Coronary artery (tissue), 2 donors: ENCODE measurements around the gene ATXN3L.

Experiments used
- DNase-seq: peaks from one replicate; pipeline ENCODE4 v3.0.0-alpha.2; 2017; ENCODE audit warnings: low spot score
- H3K27ac ChIP-seq, 2 donors: fragments of 200-600 bp; sonication (generic); one replicate each; pipeline ENCODE4 v1.5.1; 2016 to 2019
- H3K4me3 ChIP-seq: fragments of 200-600 bp; sonication (generic); 2 replicates; pipeline ENCODE4 v1.5.1; 2016; ENCODE audit warnings: mild to moderate bottlenecking, moderate library complexity
- TF ChIP-seq, protein P1 (sequence below): fragments of 200-600 bp; sonication (generic); IDR thresholded peaks from one replicate; pipeline ENCODE4 v1.5.1; 2019; ENCODE audit warnings: antibody characterized with exemption

The ATXN3L gene

DNA sequence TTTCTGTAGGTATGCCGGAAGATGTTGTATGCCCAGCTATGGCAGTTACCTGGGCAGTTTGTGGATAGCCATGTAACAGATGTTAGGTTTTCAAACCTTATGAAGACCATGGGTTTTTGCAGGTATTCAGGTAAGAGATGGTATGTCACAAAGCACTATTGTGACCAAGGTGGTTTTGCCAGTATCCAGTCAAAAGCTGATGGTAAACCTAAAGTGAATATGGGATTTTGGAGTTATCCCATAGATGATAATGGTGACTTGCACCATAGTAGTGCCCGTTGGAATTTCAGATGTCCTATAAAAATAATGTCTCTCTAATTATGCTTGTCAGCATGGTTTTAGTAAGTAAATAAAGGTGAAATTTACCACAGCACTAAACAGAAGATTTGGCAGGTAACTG is at the start of gene ATXN3L:
Gene ATXN3L (minus strand): TSS at position 101 of the 400 bp plus-strand sequence. CDS start 119 bp downstream, outside the sequence.
- no peak for DNase-seq
- no peak within 1 kb of the TSS for H3K27ac ChIP-seq
- no peak within 1 kb of the TSS for H3K4me3 ChIP-seq
- TF ChIP-seq, protein P1, sequence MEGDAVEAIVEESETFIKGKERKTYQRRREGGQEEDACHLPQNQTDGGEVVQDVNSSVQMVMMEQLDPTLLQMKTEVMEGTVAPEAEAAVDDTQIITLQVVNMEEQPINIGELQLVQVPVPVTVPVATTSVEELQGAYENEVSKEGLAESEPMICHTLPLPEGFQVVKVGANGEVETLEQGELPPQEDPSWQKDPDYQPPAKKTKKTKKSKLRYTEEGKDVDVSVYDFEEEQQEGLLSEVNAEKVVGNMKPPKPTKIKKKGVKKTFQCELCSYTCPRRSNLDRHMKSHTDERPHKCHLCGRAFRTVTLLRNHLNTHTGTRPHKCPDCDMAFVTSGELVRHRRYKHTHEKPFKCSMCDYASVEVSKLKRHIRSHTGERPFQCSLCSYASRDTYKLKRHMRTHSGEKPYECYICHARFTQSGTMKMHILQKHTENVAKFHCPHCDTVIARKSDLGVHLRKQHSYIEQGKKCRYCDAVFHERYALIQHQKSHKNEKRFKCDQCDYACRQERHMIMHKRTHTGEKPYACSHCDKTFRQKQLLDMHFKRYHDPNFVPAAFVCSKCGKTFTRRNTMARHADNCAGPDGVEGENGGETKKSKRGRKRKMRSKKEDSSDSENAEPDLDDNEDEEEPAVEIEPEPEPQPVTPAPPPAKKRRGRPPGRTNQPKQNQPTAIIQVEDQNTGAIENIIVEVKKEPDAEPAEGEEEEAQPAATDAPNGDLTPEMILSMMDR: no peak

DNA sequence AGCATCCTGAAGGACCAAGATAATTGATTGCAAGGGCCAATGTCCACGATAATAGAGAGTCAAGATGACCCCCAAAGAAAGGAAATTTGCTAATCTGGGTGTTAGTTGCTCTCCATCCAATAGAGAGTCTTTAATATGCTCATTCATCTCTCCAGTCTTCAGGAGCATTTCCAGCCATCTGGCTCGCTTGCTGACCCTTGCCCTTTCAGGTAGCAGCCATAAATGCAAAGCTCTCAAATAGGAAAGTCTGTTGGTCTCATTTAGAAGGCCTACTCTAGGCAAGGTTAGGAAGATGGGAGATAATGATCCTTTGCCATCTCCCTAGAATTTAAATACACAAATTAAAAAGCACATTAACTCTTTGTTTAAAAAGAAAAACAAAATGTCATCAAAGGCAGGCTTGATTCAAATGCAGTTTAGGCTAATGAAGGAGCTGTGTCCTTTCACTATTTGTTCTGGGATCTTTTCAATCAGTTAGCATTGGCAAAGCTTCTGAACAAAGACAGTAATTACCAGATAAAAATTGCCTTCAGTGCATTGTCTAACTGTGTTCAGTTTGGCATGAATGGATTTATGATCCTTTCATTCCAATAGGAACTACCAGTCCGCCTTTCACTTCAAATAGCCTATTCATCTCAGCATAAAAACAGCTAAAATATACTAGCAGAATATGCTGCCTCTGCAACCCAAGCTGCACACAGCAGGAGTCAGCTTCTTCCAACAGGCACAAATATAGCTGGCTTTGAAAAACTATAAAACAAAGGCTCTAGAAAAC is 49.6 kb upstream of the ATXN3L start:
- H3K4me3 ChIP-seq: no peak overlapping the region
- no peak overlapping the region for H3K27ac ChIP-seq
- TF ChIP-seq, protein P1: no peak
- DNase-seq: no peak

GRCh38 chrX:13367950-13368349 is 48.1 kb upstream of the ATXN3L start:
- H3K27ac ChIP-seq: no peak overlapping the region
- no peak overlapping the region for H3K4me3 ChIP-seq
- DNase-seq: no peak
- TF ChIP-seq, protein P1: no peak

DNA sequence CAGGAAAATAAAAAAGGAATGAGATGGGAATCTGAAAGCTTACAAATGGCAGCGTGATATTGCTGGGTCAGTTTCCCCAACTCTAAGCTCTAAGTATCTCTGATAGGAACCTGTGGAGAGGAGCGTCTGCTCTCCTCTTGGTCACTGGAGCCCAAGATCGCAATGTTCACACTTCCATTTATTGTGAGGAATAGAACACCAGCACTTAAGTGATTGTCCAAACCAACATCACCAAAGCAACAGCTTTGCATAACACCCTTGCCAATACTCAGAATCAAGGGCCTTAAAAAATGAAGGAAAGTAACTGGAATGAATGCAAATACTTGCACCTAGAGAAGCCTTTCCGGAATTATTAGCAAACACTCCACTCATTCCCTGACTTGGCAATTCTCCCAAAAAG is 46.8 kb upstream of the ATXN3L start:
- no peak overlapping the region for H3K27ac ChIP-seq
- no peak for DNase-seq
- TF ChIP-seq, protein P1: no peak
- no peak overlapping the region for H3K4me3 ChIP-seq

- TF ChIP-seq, protein P1: no peak
- DNase-seq: no peak
- Histone ChIP-seq H3K27ac (no peak overlapping the region), H3K4me3 (no peak overlapping the region)
Observed at GRCh38 chrX:13365161-13365560, 45.3 kb upstream of the ATXN3L start.

DNA sequence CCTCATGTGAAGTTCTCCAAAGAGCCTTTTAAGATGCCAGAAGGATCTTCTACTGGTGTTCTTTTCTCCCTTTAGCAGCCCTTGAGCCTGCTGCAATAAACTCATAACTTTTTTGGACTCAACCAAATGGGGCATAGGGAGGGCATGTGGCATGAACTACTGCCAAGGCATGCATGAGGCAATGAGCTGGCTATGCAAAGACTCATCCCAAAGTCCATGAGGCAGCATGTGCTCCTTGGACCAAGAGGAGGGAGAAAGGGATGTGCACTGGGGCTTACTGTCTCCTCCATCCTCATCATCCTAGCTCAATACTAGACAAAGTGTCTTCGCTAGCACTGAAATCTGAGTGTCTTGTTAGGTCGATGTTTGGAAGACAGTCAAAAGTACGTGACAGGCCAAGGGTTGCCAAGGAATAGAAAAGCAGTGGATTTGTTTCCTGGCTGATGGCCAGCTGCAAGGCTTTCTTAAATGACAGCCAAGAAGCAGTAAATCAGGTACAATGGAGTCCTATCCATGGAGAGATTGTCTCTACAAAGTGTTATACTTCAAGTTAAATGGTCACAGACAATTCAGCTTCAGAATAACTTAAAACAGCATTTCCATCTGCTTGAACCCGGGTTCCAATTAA is 44.5 kb upstream of the ATXN3L start:
- DNase-seq: no peak
- H3K27ac ChIP-seq: no peak overlapping the region
- TF ChIP-seq, protein P1: no peak

DNA sequence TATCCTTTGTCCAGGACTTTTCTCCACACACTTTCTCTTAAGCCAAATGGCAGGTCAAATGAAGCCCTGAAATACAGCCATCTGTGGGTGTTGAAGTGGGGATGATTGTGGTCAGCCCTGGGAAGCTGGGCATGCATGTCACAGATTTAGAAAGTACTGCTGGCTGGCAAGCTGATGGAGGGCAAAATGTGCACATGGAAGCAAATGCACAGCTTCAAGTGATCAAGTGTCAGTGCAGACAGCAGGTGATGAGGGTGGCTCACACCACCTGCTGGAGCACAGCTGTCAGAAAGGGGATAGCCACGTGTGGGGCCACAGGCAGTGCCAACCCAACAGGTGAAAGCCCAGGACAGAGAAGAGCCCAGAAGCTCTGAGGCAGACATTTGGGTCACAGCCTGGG is 40.3 kb upstream of the ATXN3L start:
- DNase-seq: no peak
- TF ChIP-seq, protein P1: no peak
- H3K27ac ChIP-seq: no peak overlapping the region
- H3K4me3 ChIP-seq: no peak overlapping the region

More for the DNA sequence above, 44.5 kb upstream of the ATXN3L start:
- no peak overlapping the region for H3K4me3 ChIP-seq
